K562 (cell line): Measurements from ENCODE around the gene ZNF140. TPM values are rescaled to one million over a fixed set of nuclear protein-coding genes. Genes with fewer than 3 reads are reported as not detected.

Source experiments
- CTBP1 ChIP-seq: fragments of 450-650 bp; IDR thresholded peaks from 2 replicates; pipeline ENCODE4 v1.6.1; 2016; ENCODE audit warnings: borderline replicate concordance
- EZH2 ChIP-seq: IDR thresholded peaks from 2 replicates; pipeline ENCODE4 v1.6.1; 2012; ENCODE audit warnings: low read depth, mild to moderate bottlenecking, inconsistent platforms, low read length, borderline replicate concordance
- FOXA3 ChIP-seq, 2 experiments: fragments of 450-650 bp in 1 of 2; sonication (generic) in 1 of 2; formaldehyde crosslinking; IDR thresholded peaks in 1 of 2; conservative IDR thresholded peaks in 1 of 2; 2 replicates each; pipeline versions ENCODE4 v1.4.0 to v1.8.0; 2020 to 2022; ENCODE audit warnings: mild to moderate bottlenecking in 2 of 2, missing genetic modification reagents in 1 of 2
- HDAC8 ChIP-seq: fragments of 450-650 bp; IDR thresholded peaks from 2 replicates; pipeline ENCODE4 v1.6.1; 2016; ENCODE audit warnings: mild to moderate bottlenecking, missing genetic modification characterization, moderate library complexity, missing compliant biosample characterization
- KLF16 ChIP-seq: IDR thresholded peaks from 2 replicates; pipeline ENCODE4 v1.6.1; 2016; ENCODE audit warnings: antibody characterized with exemption
- PTTG1 ChIP-seq: fragments of 450-650 bp; IDR thresholded peaks from 2 replicates; pipeline ENCODE4 v1.6.1; 2016; ENCODE audit warnings: low read depth, mild to moderate bottlenecking, missing genetic modification characterization, missing compliant biosample characterization
- RBM25 ChIP-seq: fragments of 200-400 bp; formaldehyde crosslinking; IDR thresholded peaks from 2 replicates; pipeline ENCODE4 v1.6.1; 2018; ENCODE audit warnings: low read length, low read depth, moderate library complexity; ENCODE audit not compliant: severe bottlenecking
- TEAD4 ChIP-seq, 2 experiments: sonication (generic) in 1 of 2; formaldehyde crosslinking in 1 of 2; IDR thresholded peaks; 2 replicates each; pipeline versions ENCODE4 v1.6.1 to v1.8.0; 2012 to 2022; ENCODE audit warnings: borderline replicate concordance in 1 of 2, inconsistent platforms in 1 of 2, low read length in 1 of 2, mild to moderate bottlenecking in 1 of 2, missing genetic modification reagents in 1 of 2
- ZFX ChIP-seq: sonication (generic); formaldehyde crosslinking; IDR thresholded peaks from 2 replicates; pipeline ENCODE4 v1.8.0; 2022; ENCODE audit warnings: mild to moderate bottlenecking, missing genetic modification reagents, moderate library complexity
- ZNF121 ChIP-seq: sonication (generic); formaldehyde crosslinking; conservative IDR thresholded peaks from 2 replicates; pipeline ENCODE4 v1.8.0; 2022; ENCODE audit warnings: missing genetic modification reagents
- ZNF134 ChIP-seq: fragments of 250-450 bp; sonication (Bioruptor Pico); conservative IDR thresholded peaks from 2 replicates; pipeline ENCODE4 v1.4.0; 2020
- ZNF143 ChIP-seq: sonication (generic); formaldehyde crosslinking; IDR thresholded peaks from 2 replicates; pipeline ENCODE4 v1.9.0; 2022; ENCODE audit warnings: mild to moderate bottlenecking, missing genetic modification reagents
- ZNF316 ChIP-seq: fragments of 450-650 bp; IDR thresholded peaks from 2 replicates; pipeline ENCODE4 v1.6.1; 2016
- polyA plus RNA-seq, 8 experiments: library from polyadenylated mRNA; depleted of rRNA in 4 of 8; stranded (reverse) in 5 of 8; unstranded in 3 of 8; fragments of >200 nt; fragmentation: Nextera tagmentation in 2 of 8; fragmentation: Illumina TruSeq in 1 of 8; extraction: Ambion mirVana in 2 of 8; extraction: Trizol in 1 of 8; gene quantifications; 2 replicates each; pipeline versions ENCODE4 v1.2.1 to v1.2.3, GENCODE V29; 2011 to 2014; ENCODE audit warnings: inconsistent platforms in 1 of 8, missing spikeins in 1 of 8
- total RNA-seq, 7 experiments: library from RNA; depleted of rRNA in 6 of 7; stranded (reverse); fragments of >200 nt in 6 of 7; fragmentation: Illumina TruSeq in 2 of 7; extraction: Trizol in 2 of 7; gene quantifications; 2 replicates each; pipeline versions ENCODE4 v1.2.1 to v1.2.3, GENCODE V29; 2011 to 2021; ENCODE audit warnings: low replicate concordance in 1 of 7
- TF ChIP-seq, protein P1 (sequence below): fragments of 200-800 bp; sonication (Bioruptor generic); IDR thresholded peaks from 2 replicates; pipeline ENCODE4 v1.6.1; 2016; ENCODE audit warnings: missing genetic modification characterization, missing compliant biosample characterization
- TF ChIP-seq, protein P2 (sequence below): sonication (generic); formaldehyde crosslinking; IDR thresholded peaks from 2 replicates; pipeline ENCODE4 v1.8.0; 2022; ENCODE audit warnings: missing genetic modification reagents, mild to moderate bottlenecking, moderate library complexity, borderline replicate concordance
- TF ChIP-seq, protein P3 (sequence below): sonication (generic); formaldehyde crosslinking; IDR thresholded peaks from 2 replicates; pipeline ENCODE4 v1.8.0; 2022; ENCODE audit warnings: mild to moderate bottlenecking, missing genetic modification reagents
- TF ChIP-seq, protein P4 (sequence below): fragments of 250-450 bp; sonication (Bioruptor Pico); IDR thresholded peaks from 2 replicates; pipeline ENCODE4 v1.9.0; 2021; ENCODE audit warnings: mild to moderate bottlenecking

The ZNF140 gene
- total and polyA plus RNA-seq, 9 of the 15 experiments (the other 6 are each of a cell fraction or from before 2014, with no cell fraction given), result 1.6 to 10.9 (median 5.3) TPM

DNA sequence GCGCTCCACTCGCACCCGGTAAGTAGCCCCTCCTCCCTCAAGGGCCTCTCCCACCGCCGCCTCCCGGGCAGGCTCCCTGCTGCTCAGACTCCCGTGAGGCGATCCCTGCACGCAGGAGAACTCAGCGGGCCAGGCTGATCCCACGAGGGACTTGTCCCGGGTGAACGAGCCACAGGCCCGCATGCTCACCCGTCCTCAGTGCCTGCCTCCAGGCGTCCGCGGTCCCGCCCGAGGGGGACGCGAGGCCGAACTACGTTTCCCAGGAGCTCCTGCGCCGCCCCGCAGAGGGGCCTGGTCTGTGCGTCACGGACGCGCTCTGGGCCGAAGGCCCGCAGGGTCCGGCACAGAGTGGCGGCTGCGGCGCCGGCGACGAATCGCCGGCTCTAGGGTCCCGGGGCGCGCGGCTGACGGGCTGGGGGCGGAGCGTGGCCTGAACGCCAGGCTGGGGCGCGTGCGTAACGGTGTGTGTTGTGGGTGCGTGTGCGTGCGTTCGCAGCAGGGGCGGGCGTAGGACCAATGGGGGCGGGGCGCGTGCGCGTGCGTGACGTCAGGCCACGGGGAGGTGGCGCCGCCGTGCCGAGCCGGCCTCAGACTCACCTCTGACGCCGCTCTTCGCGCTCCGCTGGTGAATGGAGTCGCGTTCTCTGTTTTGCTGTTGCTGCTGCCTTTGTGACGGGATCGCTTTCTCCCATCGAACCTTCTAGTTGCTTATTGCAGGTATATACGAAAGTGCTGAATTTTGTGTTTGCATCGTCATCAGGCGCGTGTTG lies 49.5 kb downstream of the ZNF140 start, which contains the start of the genes ZNF10 and ZNF891 (continued):
- TF ChIP-seq, protein P1, sequence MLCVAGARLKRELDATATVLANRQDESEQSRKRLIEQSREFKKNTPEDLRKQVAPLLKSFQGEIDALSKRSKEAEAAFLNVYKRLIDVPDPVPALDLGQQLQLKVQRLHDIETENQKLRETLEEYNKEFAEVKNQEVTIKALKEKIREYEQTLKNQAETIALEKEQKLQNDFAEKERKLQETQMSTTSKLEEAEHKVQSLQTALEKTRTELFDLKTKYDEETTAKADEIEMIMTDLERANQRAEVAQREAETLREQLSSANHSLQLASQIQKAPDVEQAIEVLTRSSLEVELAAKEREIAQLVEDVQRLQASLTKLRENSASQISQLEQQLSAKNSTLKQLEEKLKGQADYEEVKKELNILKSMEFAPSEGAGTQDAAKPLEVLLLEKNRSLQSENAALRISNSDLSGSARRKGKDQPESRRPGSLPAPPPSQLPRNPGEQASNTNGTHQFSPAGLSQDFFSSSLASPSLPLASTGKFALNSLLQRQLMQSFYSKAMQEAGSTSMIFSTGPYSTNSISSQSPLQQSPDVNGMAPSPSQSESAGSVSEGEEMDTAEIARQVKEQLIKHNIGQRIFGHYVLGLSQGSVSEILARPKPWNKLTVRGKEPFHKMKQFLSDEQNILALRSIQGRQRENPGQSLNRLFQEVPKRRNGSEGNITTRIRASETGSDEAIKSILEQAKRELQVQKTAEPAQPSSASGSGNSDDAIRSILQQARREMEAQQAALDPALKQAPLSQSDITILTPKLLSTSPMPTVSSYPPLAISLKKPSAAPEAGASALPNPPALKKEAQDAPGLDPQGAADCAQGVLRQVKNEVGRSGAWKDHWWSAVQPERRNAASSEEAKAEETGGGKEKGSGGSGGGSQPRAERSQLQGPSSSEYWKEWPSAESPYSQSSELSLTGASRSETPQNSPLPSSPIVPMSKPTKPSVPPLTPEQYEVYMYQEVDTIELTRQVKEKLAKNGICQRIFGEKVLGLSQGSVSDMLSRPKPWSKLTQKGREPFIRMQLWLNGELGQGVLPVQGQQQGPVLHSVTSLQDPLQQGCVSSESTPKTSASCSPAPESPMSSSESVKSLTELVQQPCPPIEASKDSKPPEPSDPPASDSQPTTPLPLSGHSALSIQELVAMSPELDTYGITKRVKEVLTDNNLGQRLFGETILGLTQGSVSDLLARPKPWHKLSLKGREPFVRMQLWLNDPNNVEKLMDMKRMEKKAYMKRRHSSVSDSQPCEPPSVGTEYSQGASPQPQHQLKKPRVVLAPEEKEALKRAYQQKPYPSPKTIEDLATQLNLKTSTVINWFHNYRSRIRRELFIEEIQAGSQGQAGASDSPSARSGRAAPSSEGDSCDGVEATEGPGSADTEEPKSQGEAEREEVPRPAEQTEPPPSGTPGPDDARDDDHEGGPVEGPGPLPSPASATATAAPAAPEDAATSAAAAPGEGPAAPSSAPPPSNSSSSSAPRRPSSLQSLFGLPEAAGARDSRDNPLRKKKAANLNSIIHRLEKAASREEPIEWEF (CRISPR knock-in tag), result no peak
- TF ChIP-seq EZH2 (no peak), ZNF316 (peak; percentile 36; the same call in 1 of the 2 replicates), HDAC8 (no peak), FOXA3 (CRISPR knock-in tag; conservative IDR thresholded peaks at IDR 0.05 in 1 of 2, IDR thresholded peaks at IDR 0.05 in 1 of 2) (0 out of 4 replicates have a peak, but pooled peaks of 1 of the 2 experiments have one; percentile 47), CTBP1 (peak; percentile 98), KLF16 (no peak), ZNF134 (CRISPR knock-in tag) (no peak), PTTG1 (tag) (no peak), ZFX (CRISPR knock-in tag) (peak; percentile 97), RBM25 (peak; percentile 89), ZNF121 (no peak; the same call in 1 of the 2 replicates), ZNF143 (CRISPR knock-in tag) (peak; percentile 94), TEAD4 (IDR thresholded peaks at IDR 0.05; ENCODE audit: low read length) (peak; percentile 7; the same call in 1 of the 2 replicates), TEAD4 (CRISPR knock-in tag; IDR thresholded peaks at IDR 0.05; ENCODE audit: borderline replicate concordance) (no peak)
- TF ChIP-seq, protein P2, sequence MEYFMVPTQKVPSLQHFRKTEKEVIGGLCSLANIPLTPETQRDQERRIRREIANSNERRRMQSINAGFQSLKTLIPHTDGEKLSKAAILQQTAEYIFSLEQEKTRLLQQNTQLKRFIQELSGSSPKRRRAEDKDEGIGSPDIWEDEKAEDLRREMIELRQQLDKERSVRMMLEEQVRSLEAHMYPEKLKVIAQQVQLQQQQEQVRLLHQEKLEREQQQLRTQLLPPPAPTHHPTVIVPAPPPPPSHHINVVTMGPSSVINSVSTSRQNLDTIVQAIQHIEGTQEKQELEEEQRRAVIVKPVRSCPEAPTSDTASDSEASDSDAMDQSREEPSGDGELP, result peak; percentile 83
- TF ChIP-seq, protein P3, sequence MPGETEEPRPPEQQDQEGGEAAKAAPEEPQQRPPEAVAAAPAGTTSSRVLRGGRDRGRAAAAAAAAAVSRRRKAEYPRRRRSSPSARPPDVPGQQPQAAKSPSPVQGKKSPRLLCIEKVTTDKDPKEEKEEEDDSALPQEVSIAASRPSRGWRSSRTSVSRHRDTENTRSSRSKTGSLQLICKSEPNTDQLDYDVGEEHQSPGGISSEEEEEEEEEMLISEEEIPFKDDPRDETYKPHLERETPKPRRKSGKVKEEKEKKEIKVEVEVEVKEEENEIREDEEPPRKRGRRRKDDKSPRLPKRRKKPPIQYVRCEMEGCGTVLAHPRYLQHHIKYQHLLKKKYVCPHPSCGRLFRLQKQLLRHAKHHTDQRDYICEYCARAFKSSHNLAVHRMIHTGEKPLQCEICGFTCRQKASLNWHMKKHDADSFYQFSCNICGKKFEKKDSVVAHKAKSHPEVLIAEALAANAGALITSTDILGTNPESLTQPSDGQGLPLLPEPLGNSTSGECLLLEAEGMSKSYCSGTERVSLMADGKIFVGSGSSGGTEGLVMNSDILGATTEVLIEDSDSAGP, result no peak
- TF ChIP-seq, protein P4, sequence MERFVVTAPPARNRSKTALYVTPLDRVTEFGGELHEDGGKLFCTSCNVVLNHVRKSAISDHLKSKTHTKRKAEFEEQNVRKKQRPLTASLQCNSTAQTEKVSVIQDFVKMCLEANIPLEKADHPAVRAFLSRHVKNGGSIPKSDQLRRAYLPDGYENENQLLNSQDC (CRISPR knock-in tag), result no peak
